Osteoblast (primary cell): ENCODE results near the gene COX10. TPM values are rescaled to one million over a fixed set of nuclear protein-coding genes. Genes with fewer than 3 reads are reported as not detected.

ENCODE experiments used
- DNase-seq: peaks from one replicate; pipeline ENCODE4 v3.0.0; 2011; ENCODE audit warnings: low spot score, mixed read lengths; ENCODE audit not compliant: insufficient read length; ENCODE audit errors: missing footprints
- H2AFZ ChIP-seq: 2 replicates; pipeline ENCODE4 v1.6.0; 2011; ENCODE audit warnings: mild to moderate bottlenecking, low read length
- H3K27ac ChIP-seq: 2 replicates; pipeline ENCODE4 v1.5.1; 2011; ENCODE audit warnings: mild to moderate bottlenecking, low read depth, low read length, moderate library complexity
- H3K27me3 ChIP-seq: 2 replicates; pipeline ENCODE4 v1.6.0; 2012; ENCODE audit warnings: mild to moderate bottlenecking, control low read depth, inconsistent platforms, low read length, moderate library complexity; ENCODE audit not compliant: insufficient read depth
- H3K36me3 ChIP-seq: 2 replicates; pipeline ENCODE4 v1.5.1; 2011; ENCODE audit warnings: mild to moderate bottlenecking, low read length, control low read depth, moderate library complexity; ENCODE audit not compliant: insufficient read depth
- H3K4me1 ChIP-seq: 2 replicates; pipeline ENCODE4 v1.5.1; 2011; ENCODE audit warnings: mild to moderate bottlenecking, low read length, control low read depth, moderate library complexity; ENCODE audit not compliant: insufficient read depth
- H3K4me2 ChIP-seq: 2 replicates; pipeline ENCODE4 v1.6.0; 2011; ENCODE audit warnings: mild to moderate bottlenecking, low read length; ENCODE audit not compliant: insufficient read depth
- H3K4me3 ChIP-seq: fragments of 200-600 bp; sonication (generic); 3 replicates; pipeline ENCODE4 v1.5.1; 2012; ENCODE audit warnings: mild to moderate bottlenecking, low read length, inconsistent platforms; ENCODE audit not compliant: insufficient read depth
- H3K79me2 ChIP-seq: 2 replicates; pipeline ENCODE4 v1.6.0; 2012; ENCODE audit warnings: mild to moderate bottlenecking, low read length, control low read depth, inconsistent platforms; ENCODE audit not compliant: insufficient read depth
- H3K9me3 ChIP-seq: 2 replicates; pipeline ENCODE4 v1.5.1; 2011; ENCODE audit warnings: low read depth, low read length, control low read depth
- H4K20me1 ChIP-seq: 2 replicates; pipeline ENCODE4 v1.6.0; 2012; ENCODE audit warnings: mild to moderate bottlenecking, low read length, control low read depth; ENCODE audit not compliant: insufficient read depth
- total RNA-seq: library from RNA; depleted of rRNA; stranded (reverse); fragments of >200 nt; gene quantifications from 2 replicates; pipeline ENCODE4 v1.2.3, GENCODE V29; 2012
- TF ChIP-seq, protein P1 (sequence below): IDR thresholded peaks from 2 replicates; pipeline ENCODE4 v1.5.1; 2011; ENCODE audit warnings: mild to moderate bottlenecking, low read depth, low read length, moderate library complexity; ENCODE audit errors: extremely low read depth

COX10 gene
- total RNA-seq, 1 donor: 14.8 TPM

- Histone ChIP-seq H2AFZ (no peak overlapping the region), H4K20me1 (peaks cover 8% of the 10 kb centered on the region), H3K9me3 (no peaks in the 10 kb centered on the region), H3K4me1 (no peaks in the 10 kb centered on the region), H3K4me2 (no peak overlapping the region), H3K27ac (no peak overlapping the region), H3K36me3 (peaks cover 10% of the 10 kb centered on the region), H3K4me3 (no peak overlapping the region), H3K27me3 (no peaks in the 10 kb centered on the region), H3K79me2 (peaks cover 25% of the 10 kb centered on the region)
- no peak for DNase-seq
- TF ChIP-seq, protein P1, sequence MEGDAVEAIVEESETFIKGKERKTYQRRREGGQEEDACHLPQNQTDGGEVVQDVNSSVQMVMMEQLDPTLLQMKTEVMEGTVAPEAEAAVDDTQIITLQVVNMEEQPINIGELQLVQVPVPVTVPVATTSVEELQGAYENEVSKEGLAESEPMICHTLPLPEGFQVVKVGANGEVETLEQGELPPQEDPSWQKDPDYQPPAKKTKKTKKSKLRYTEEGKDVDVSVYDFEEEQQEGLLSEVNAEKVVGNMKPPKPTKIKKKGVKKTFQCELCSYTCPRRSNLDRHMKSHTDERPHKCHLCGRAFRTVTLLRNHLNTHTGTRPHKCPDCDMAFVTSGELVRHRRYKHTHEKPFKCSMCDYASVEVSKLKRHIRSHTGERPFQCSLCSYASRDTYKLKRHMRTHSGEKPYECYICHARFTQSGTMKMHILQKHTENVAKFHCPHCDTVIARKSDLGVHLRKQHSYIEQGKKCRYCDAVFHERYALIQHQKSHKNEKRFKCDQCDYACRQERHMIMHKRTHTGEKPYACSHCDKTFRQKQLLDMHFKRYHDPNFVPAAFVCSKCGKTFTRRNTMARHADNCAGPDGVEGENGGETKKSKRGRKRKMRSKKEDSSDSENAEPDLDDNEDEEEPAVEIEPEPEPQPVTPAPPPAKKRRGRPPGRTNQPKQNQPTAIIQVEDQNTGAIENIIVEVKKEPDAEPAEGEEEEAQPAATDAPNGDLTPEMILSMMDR: no peak
These were observed 13.5 kb downstream of the COX10 start for GRCh38 chr17:14082848-14083247.

DNA sequence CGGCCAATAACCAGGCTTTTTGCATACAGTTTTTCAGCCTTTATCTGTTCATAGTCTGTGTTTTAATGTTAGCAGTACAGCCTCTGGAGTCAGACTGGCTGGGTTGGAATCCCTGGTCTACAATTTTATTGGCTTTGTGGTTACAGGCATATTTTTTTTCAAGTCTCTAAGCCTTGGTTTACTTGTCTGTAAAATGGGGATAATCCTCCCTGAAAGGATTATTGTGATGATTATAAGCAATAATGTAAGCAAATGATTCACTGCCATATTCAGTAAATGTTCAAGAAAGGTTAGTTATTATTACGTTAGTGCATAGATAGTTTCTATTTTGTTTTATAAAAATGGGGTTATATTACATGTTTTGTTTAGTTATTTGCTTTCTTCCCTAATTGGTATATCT lies 15.7 kb downstream of the COX10 start:
- no peaks in the 10 kb centered on the region for H3K27me3 ChIP-seq
- no peak overlapping the region for H2AFZ ChIP-seq
- TF ChIP-seq, protein P1: no peak
- H3K9me3 ChIP-seq: no peaks in the 10 kb centered on the region
- peaks cover 25% of the 10 kb centered on the region for H3K79me2 ChIP-seq
- H3K27ac ChIP-seq: no peak overlapping the region
- H4K20me1 ChIP-seq: peaks cover 8% of the 10 kb centered on the region
- H3K4me1 ChIP-seq: no peaks in the 10 kb centered on the region
- H3K4me2 ChIP-seq: no peak overlapping the region
- no peaks in the 10 kb centered on the region for H3K36me3 ChIP-seq
- DNase-seq: no peak
- no peak overlapping the region for H3K4me3 ChIP-seq

DNA sequence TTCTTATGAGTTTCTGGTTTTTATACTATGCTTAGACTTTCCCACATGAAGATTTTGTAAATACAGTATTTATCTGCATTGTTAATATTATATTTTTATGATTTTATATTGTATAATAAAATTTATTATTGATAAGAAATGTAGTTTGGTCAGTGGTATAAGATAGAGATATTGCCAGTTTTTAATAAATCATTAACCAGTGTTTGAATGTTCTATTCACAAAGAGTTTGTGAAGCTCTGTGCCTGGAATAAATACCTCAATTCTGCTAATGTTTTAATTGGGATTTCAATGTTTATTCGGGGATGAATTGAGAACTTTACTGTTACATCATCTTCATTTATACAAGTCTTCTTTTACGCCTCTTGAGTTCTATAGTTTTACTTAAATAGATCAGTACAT lies 16.9 kb downstream of the COX10 start:
- H3K36me3 ChIP-seq: no peaks in the 10 kb centered on the region
- TF ChIP-seq, protein P1: no peak
- DNase-seq: no peak
- no peak overlapping the region for H3K4me2 ChIP-seq
- H3K79me2 ChIP-seq: peaks cover 28% of the 10 kb centered on the region
- no peaks in the 10 kb centered on the region for H3K27me3 ChIP-seq
- H2AFZ ChIP-seq: no peak overlapping the region
- H3K9me3 ChIP-seq: no peaks in the 10 kb centered on the region
- peaks cover 12% of the 10 kb centered on the region for H4K20me1 ChIP-seq
- no peak overlapping the region for H3K4me3 ChIP-seq
- no peak overlapping the region for H3K27ac ChIP-seq
- no peaks in the 10 kb centered on the region for H3K4me1 ChIP-seq

GRCh38 chr17:14089179-14089578 lies 19.9 kb downstream of the COX10 start:
- no peaks in the 10 kb centered on the region for H3K36me3 ChIP-seq
- TF ChIP-seq, protein P1: no peak
- no peaks in the 10 kb centered on the region for H3K27me3 ChIP-seq
- H3K9me3 ChIP-seq: no peaks in the 10 kb centered on the region
- H3K27ac ChIP-seq: no peak overlapping the region
- peaks cover 13% of the 10 kb centered on the region for H3K4me1 ChIP-seq
- no peak overlapping the region for H2AFZ ChIP-seq
- H3K79me2 ChIP-seq: peaks cover 25% of the 10 kb centered on the region
- no peak overlapping the region for H3K4me2 ChIP-seq
- no peak overlapping the region for H3K4me3 ChIP-seq
- no peak for DNase-seq
- peaks cover 11% of the 10 kb centered on the region for H4K20me1 ChIP-seq
